Osteocyte (in vitro differentiated cells): ENCODE data around the gene OLFM2. TPM values are rescaled to one million over a fixed set of nuclear protein-coding genes. Genes with fewer than 3 reads are reported as not detected.

Experiments
- DNase-seq: peaks from one replicate; pipeline ENCODE4 v3.0.0; 2021; ENCODE audit warnings: mixed read lengths; ENCODE audit not compliant: unreplicated experiment; ENCODE audit errors: extremely low spot score
- H3K27ac Mint-ChIP-seq: one replicate; pipeline ENCODE4 v1.8.0; 2021; ENCODE audit warnings: mild to moderate bottlenecking, mixed read lengths; ENCODE audit not compliant: unreplicated experiment
- H3K27me3 Mint-ChIP-seq: one replicate; pipeline ENCODE4 v1.8.0; 2021; ENCODE audit warnings: mixed read lengths; ENCODE audit not compliant: unreplicated experiment
- H3K36me3 Mint-ChIP-seq: one replicate; pipeline ENCODE4 v1.8.0; 2021; ENCODE audit warnings: mixed read lengths; ENCODE audit not compliant: unreplicated experiment
- H3K4me1 Mint-ChIP-seq: one replicate; pipeline ENCODE4 v1.8.0; 2021; ENCODE audit warnings: mixed read lengths; ENCODE audit not compliant: unreplicated experiment
- H3K4me3 Mint-ChIP-seq: one replicate; pipeline ENCODE4 v1.8.0; 2021; ENCODE audit warnings: mild to moderate bottlenecking, moderate library complexity, mixed read lengths; ENCODE audit not compliant: unreplicated experiment
- H3K9me3 Mint-ChIP-seq: one replicate; pipeline ENCODE4 v1.8.0; 2021; ENCODE audit warnings: mixed read lengths; ENCODE audit not compliant: unreplicated experiment
- total RNA-seq: library from RNA; stranded (reverse); gene quantifications from 2 replicates; pipeline ENCODE4 v1.2.1, GENCODE V29; 2021
- TF ChIP-seq, protein P1 (sequence below): fragments of 200-600 bp; sonication (generic); IDR thresholded peaks from 2 replicates; pipeline ENCODE4 v1.5.0; 2021; ENCODE audit warnings: antibody characterized with exemption, mild to moderate bottlenecking, moderate library complexity

OLFM2 gene
- total RNA-seq, 1 donor from 2014 or later: 208 TPM

DNA sequence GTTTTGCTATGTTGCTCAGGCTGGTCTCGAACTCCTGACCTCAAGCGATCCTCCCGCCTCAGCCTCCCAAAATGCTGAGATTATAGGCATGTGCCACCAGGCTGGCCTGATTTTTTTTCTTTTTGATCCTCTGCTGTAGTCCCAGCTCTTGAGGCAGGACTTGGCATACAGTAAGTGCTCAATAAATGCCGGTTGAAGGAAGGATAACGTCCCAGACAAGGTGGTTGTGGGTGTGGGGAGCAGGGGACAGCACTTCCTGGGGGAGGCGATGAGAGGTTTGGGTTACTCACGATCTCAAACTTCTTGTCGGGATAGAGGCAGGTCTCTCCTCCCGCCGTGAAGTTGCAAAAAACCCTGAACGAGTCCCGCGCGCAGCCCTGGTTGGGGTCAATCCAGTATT is 29.7 kb upstream of the OLFM2 start:
- H3K4me3 Mint-ChIP-seq: no peak overlapping the region

DNA sequence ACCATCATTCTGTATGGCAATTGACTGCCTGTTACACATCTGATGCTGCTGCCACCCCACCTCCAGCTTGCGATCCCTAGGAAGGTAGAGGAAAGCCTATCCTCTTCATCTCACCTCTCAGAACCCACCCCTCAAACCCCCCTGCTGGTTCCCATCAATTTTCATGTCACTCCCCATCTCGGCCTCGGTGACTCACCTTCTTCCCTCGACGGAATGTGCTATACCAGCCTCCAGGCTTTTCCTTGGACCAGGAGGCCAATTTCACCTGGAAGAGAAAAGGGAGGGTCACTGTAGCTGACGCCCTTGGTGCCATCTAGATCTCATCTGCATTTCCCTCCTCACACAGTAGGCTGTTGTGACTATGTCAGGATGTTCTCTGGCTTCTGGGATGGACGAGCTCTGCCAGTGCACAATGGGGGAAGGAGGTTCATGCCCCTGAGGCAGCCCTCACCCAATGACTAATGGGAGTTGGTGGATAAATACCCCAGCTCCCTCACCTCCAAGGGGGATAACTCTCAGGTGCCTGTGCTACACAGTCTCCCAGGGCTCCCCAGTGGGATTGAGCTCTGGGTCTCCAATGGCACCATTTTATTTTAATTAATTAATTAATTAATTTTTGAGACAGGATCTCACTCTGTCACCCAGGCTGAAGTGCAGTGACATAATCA is 26.4 kb upstream of the OLFM2 start:
- Mint-ChIP-seq H3K4me1 (peaks cover 13% of the 10 kb centered on the region), H3K27me3 (no peaks in the 10 kb centered on the region), H3K36me3 (peaks cover 18% of the 10 kb centered on the region), H3K27ac (no peak overlapping the region), H3K4me3 (no peak overlapping the region), H3K9me3 (no peaks in the 10 kb centered on the region)
- no peak for DNase-seq
- TF ChIP-seq, protein P1, sequence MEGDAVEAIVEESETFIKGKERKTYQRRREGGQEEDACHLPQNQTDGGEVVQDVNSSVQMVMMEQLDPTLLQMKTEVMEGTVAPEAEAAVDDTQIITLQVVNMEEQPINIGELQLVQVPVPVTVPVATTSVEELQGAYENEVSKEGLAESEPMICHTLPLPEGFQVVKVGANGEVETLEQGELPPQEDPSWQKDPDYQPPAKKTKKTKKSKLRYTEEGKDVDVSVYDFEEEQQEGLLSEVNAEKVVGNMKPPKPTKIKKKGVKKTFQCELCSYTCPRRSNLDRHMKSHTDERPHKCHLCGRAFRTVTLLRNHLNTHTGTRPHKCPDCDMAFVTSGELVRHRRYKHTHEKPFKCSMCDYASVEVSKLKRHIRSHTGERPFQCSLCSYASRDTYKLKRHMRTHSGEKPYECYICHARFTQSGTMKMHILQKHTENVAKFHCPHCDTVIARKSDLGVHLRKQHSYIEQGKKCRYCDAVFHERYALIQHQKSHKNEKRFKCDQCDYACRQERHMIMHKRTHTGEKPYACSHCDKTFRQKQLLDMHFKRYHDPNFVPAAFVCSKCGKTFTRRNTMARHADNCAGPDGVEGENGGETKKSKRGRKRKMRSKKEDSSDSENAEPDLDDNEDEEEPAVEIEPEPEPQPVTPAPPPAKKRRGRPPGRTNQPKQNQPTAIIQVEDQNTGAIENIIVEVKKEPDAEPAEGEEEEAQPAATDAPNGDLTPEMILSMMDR: no peak

More for the DNA sequence above, 29.7 kb upstream of the OLFM2 start:
- Mint-ChIP-seq H3K27me3 (no peaks in the 10 kb centered on the region), H3K36me3 (peaks cover 27% of the 10 kb centered on the region), H3K4me1 (peaks cover 5% of the 10 kb centered on the region), H3K27ac (no peak overlapping the region), H3K9me3 (no peaks in the 10 kb centered on the region)
- TF ChIP-seq, protein P1: no peak
- no peak for DNase-seq

DNA sequence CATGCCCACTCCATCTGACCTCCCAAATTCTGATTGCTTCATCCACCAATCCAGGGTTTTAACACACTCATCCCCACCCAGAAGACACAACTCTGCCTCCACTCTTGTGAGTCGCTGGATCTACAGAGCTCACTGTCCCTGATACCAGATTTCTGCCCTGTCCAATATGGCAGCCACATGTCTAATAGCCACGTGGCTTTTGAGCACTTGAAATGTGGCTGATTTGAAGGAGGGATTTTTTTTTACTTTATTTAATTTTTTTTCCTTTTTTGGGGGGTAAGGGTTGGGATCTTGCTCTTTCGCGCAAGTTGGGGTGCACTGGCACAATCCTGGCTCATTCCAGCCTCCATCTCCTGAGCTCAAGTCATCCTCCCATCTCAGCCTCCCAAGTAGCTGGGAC is 24.8 kb upstream of the OLFM2 start:
- DNase-seq: no peak
- TF ChIP-seq, protein P1: no peak
- Mint-ChIP-seq H3K4me3 (no peak overlapping the region), H3K4me1 (peaks cover 12% of the 10 kb centered on the region), H3K9me3 (no peaks in the 10 kb centered on the region), H3K27me3 (no peaks in the 10 kb centered on the region), H3K36me3 (peaks cover 14% of the 10 kb centered on the region), H3K27ac (no peak overlapping the region)

DNA sequence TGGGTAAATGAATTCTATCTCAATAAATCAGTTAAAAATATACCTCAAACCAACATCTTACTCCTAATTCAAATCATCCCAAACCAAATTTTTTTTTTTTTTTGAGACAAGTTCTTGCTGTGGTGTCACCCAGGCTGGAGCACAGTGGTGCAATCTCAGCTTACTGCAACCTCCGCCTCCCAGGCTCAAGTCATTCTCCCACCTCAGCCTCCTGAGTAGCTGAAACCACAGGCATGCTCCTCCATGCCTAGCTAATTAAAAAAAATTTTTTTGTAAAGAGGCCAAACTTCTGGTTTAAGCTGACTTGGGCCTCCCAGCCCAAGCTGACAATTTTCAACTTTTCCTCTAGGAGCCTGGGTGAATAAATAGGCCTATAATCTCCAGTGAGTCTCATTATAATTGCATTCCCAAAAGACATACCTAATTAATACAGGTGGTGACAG is 22.1 kb upstream of the OLFM2 start:
- no peaks in the 10 kb centered on the region for H3K27me3 Mint-ChIP-seq
- no peaks in the 10 kb centered on the region for H3K9me3 Mint-ChIP-seq
- peak overlapping the region; percentile 81 for H3K27ac Mint-ChIP-seq
- TF ChIP-seq, protein P1: no peak
- no peak for DNase-seq
- H3K4me1 Mint-ChIP-seq: peaks cover 8% of the 10 kb centered on the region
- H3K4me3 Mint-ChIP-seq: no peak overlapping the region
- peaks cover 14% of the 10 kb centered on the region for H3K36me3 Mint-ChIP-seq

DNA sequence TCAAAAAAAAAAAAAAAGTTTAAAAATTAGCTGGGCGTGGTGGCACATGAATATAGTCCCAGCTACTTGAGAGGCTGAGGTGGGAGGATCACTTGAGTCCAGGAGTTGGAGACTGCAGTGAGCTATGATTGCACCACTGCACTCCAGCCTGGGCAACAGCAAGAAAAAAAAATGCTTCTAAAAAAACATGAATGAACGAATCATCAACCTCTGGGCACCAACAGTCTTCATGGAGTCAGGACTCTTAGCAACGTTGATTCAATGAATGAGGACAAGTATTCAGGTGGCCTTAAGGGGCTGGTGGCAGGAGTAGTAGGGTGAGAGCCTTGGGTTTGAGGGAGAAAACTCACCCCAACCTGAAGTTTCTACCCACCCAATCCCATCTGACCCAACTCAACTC is 20.6 kb upstream of the OLFM2 start:
- TF ChIP-seq, protein P1: no peak
- peaks cover 10% of the 10 kb centered on the region for H3K36me3 Mint-ChIP-seq
- no peaks in the 10 kb centered on the region for H3K27me3 Mint-ChIP-seq
- no peak overlapping the region for H3K27ac Mint-ChIP-seq
- no peaks in the 10 kb centered on the region for H3K9me3 Mint-ChIP-seq
- peaks cover 8% of the 10 kb centered on the region for H3K4me1 Mint-ChIP-seq
- DNase-seq: no peak
- no peak overlapping the region for H3K4me3 Mint-ChIP-seq
